Activated T-helper 1 cell treated with anti-CD3 and anti-CD28 coated beads, Interleukin-12 subunit alpha, Interleukin-12 subunit beta, Interleukin-2, Interleukin-4 antibody, amounts not matched to agents 30 ng/mL and 10 ng/mL and 1 ng/mL, durations not matched to agents 14 hours and 24 hours and 36 hours (primary cell): Measurements from ENCODE around the gene MAP3K10. TPM values are rescaled to one million over a fixed set of nuclear protein-coding genes. Genes with fewer than 3 reads are reported as not detected.
A peak's percentile ranks its signal among the peaks of the same experiment; 100 is the strongest.
"Not testable (repeated sequence)": the region's sequence is repeated elsewhere in the genome, so short reads cannot be mapped to it uniquely, and the experiment has no call there.

Source experiments
- DNase-seq: peaks from one replicate; pipeline ENCODE4 v3.0.0; 2021; ENCODE audit warnings: low spot score
- H3K27ac Mint-ChIP-seq: one replicate; pipeline ENCODE4 v1.8.0; 2021; ENCODE audit warnings: mild to moderate bottlenecking, mixed read lengths
- H3K27me3 Mint-ChIP-seq: one replicate; pipeline ENCODE4 v1.8.0; 2022; ENCODE audit warnings: mild to moderate bottlenecking, moderate library complexity, mixed read lengths; ENCODE audit not compliant: insufficient read depth
- H3K36me3 Mint-ChIP-seq: one replicate; pipeline ENCODE4 v1.8.0; 2021; ENCODE audit warnings: low read depth, mixed read lengths
- H3K4me1 Mint-ChIP-seq: one replicate; pipeline ENCODE4 v1.8.0; 2021; ENCODE audit warnings: low read depth, mixed read lengths
- H3K4me3 Mint-ChIP-seq: one replicate; pipeline ENCODE4 v1.8.0; 2021; ENCODE audit warnings: mild to moderate bottlenecking, moderate library complexity, mixed read lengths
- H3K9me3 Mint-ChIP-seq: one replicate; pipeline ENCODE4 v1.8.0; 2021; ENCODE audit warnings: mixed read lengths
- intact Hi-C: fragments of 100-400 bp; cut with micrococcal nuclease; formaldehyde crosslinking; loops from one replicate; pipeline ENCODE4 v1.15.1; 2024
- total RNA-seq: library from RNA; stranded (reverse); gene quantifications from 2 replicates; pipeline ENCODE4 v1.2.3, GENCODE V29; 2022

MAP3K10 gene
- total RNA-seq, 1 donor from 2014 or later = 19.8 TPM

DNA sequence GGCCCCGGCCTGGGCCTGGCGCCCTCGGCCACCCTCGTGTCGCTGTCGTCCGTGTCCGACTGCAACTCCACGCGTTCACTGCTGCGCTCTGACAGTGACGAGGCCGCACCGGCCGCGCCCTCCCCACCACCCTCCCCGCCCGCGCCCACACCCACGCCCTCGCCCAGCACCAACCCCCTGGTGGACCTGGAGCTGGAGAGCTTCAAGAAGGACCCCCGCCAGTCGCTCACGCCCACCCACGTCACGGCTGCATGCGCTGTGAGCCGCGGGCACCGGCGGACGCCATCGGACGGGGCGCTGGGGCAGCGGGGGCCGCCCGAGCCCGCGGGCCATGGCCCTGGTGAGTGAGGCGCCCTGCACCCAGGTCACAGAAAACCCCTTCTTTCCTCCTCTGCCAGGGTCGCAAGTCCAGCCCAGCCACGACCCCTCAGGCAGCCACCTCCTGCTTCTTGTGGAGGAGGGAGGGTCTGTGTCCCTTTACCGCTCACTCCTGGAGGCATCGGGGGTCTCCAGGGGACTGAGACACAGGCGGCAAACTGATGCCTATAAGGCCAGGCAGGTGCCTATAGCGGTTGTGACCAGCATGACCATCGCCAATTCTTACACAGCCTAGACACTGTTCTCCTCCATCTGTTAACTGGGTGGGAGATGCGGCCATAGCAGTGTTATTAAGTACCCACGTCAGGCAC is 22.8 kb downstream of the MAP3K10 start:
- H3K36me3 Mint-ChIP-seq = peaks cover 2% of the 10 kb centered on the region
- H3K9me3 Mint-ChIP-seq = no peaks in the 10 kb centered on the region
- DNase-seq = no peak
- H3K4me1 Mint-ChIP-seq = peaks cover 9% of the 10 kb centered on the region
- intact Hi-C loops = no loop called here
- no peak overlapping the region for H3K27ac Mint-ChIP-seq
- H3K27me3 Mint-ChIP-seq = peaks cover 14% of the 10 kb centered on the region
- H3K4me3 Mint-ChIP-seq = no peak overlapping the region

DNA sequence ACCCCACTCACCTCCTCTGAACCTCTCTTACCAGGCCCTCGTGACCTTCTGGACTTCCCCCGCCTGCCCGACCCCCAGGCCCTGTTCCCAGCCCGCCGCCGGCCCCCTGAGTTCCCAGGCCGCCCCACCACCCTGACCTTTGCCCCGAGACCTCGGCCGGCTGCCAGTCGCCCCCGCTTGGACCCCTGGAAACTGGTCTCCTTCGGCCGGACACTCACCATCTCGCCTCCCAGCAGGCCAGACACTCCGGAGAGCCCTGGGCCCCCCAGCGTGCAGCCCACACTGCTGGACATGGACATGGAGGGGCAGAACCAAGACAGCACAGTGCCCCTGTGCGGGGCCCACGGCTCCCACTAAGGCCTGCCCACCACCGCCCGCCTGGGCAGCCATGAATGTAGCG is 23.7 kb downstream of the MAP3K10 start:
- H3K4me1 Mint-ChIP-seq = peaks cover 9% of the 10 kb centered on the region
- H3K27me3 Mint-ChIP-seq = peaks cover 23% of the 10 kb centered on the region
- no peak overlapping the region for H3K27ac Mint-ChIP-seq
- no peaks in the 10 kb centered on the region for H3K9me3 Mint-ChIP-seq
- no peaks in the 10 kb centered on the region for H3K36me3 Mint-ChIP-seq
- H3K4me3 Mint-ChIP-seq = no peak overlapping the region
- intact Hi-C loops = no loop called here
- no peak for DNase-seq

DNA sequence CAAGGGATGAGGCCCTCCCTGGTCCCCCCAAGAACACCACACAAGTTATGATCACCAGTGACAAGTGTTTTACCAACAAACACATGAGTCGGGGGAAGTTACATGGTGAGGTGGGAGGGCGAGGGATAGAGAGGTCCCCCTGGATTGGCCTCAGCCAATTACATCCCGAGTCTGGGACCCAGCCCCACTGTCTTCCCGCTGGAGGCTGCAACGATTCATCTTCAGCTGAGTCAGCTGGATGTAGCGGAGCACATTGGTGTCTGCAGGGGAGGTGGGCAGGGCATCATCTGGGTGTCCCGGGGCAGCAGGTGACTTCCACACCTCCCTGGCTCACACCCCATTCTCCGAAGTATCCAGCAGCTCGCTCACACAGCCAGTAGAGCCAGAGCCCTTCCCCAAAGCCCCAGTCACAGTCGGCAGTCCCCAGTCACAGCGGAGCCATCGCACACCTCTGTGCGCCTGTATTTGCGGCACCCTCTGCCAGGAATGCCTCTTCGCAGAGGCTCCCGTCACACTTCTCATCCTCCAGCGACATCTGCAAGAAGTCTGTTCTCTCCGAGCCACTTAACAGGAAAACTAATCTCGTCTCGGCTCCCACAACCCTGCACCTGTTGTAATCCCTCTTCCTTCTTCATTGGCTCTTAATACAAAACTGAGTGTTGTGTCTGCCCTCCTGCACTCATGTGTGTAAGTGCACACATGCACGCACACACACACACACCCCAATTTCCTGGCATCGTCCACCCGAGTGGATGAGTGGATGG is 25.0 kb downstream of the MAP3K10 start:
- Mint-ChIP-seq H3K27ac (peak overlapping the region; percentile 51), H3K36me3 (no peaks in the 10 kb centered on the region), H3K4me1 (peaks cover 9% of the 10 kb centered on the region), H3K27me3 (peaks cover 30% of the 10 kb centered on the region), H3K4me3 (peak overlapping the region; percentile 30), H3K9me3 (no peaks in the 10 kb centered on the region)
- no peak for DNase-seq
- intact Hi-C loops = no loop called here

DNA sequence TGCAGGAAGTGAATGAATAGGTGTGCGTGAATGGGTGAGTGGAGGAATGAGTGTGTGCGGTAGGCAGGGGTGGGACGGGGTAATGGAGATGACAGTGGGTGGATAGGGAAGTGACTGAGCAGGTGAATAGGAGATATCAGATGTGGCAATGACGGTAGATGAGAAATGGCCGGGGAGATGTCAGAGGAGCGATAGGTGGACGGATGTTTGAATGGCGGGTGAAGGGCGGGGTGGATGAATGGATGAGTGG is 25.5 kb downstream of the MAP3K10 start:
- Mint-ChIP-seq H3K27me3 (peaks cover 33% of the 10 kb centered on the region), H3K27ac (peak overlapping the region; percentile 51), H3K36me3 (no peaks in the 10 kb centered on the region), H3K4me1 (peaks cover 10% of the 10 kb centered on the region), H3K9me3 (no peaks in the 10 kb centered on the region), H3K4me3 (no peak overlapping the region)
- DNase-seq = no peak
- intact Hi-C loops = no loop called here

DNA sequence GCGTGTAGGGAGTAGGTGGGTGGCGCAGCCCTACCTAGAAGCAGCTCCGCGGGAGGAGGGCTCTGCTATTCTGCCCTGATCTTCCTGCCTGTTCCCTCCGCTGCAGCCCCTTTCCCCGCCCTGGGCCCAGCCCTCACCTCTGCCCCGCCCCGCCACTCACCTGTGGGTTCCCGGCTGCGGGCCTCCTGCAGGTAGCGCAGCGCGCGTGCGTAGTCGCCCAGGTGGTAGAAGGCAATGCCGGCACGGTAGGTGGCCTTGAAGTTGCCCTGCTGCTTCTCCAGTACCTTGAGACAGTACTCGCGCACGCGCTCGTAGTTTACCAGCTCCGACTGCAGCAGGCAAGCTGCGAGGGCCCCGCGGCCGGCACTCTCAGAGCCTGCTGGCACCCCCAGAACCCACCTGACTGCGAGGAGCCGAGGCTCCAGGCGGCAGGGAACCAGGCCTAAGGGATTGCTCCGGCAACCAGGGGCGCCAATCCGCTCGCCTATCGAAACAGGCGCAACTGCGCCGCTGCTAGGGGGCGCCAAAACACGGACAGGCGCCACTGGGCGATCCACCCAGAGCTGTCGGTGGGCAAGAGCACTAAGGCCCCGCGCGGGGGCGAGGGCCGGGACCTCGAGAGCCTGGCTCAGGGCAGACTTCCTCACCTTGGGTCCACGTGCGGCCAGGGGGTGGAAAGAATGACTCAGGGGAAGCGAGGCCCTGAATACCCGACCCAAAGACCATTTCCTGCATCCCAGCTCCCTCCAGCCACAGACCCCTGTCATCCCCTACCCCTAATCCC is 26.0 kb downstream of the MAP3K10 start:
- intact Hi-C loops = no loop called here
- H3K27me3 Mint-ChIP-seq = peaks cover 37% of the 10 kb centered on the region
- H3K4me3 Mint-ChIP-seq = no peak overlapping the region
- H3K27ac Mint-ChIP-seq = no peak overlapping the region
- H3K4me1 Mint-ChIP-seq = peaks cover 15% of the 10 kb centered on the region
- peaks cover 4% of the 10 kb centered on the region for H3K9me3 Mint-ChIP-seq
- H3K36me3 Mint-ChIP-seq = peaks cover 3% of the 10 kb centered on the region
- no peak for DNase-seq

DNA sequence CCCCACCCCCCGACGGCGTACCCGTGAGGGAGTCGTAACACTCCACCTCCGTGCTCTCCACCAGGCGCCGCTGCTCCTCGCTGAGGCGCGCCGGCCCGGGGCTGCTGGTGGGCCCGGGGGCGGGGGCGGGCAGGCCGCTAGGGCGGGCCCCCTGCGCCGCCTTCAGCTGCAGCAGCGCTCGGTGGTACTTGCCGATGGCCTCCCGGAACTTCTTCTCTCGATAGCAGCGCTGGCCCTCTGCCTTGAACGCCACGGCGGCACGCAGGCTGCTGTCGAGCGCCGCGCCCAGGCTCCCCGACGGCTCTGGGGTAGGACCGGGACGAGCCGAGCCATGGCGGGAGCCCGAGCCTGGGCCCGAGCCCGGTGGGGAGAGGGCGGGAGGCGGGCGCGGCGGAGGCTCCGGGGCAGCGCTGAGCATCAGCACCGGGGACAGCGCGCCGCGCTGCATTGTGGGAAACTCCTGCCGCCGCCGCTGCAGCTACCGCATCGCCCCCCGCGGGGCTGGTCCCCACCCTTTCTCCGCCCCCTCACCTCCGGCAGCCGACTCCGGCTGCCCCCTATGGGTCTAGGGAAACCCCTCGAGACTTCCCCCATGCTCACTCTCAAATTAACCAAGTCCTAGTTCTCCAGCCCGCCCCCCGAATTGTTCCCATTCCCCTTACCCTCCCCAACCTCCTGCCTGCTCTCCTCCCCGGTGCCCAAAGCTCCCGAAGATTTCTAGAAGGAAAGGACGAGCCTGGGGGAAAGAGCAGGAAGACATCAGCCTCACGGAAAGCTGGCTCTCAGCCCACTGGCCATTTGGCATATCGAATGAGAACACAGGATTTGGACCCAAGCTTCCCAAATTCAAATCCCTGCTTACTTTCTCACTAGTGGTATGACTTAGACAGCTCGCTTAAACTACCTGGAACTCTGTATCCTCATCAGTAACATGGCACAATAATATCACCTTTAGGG is 27.0 kb downstream of the MAP3K10 start, which contains the start of gene TTC9B:
TSS of gene TTC9B (minus strand) at position 451 of the 957 bp plus-strand sequence. CDS start at position 448, 3 bp downstream.
- H3K27ac Mint-ChIP-seq = no peak within 1 kb of the TSS
- H3K27me3 Mint-ChIP-seq = peaks cover 37% of the 10 kb centered on the region
- H3K36me3 Mint-ChIP-seq = peaks cover 3% of the 10 kb centered on the region
- H3K4me3 Mint-ChIP-seq = no peak within 1 kb of the TSS
- H3K4me1 Mint-ChIP-seq = peaks cover 16% of the 10 kb centered on the region
- intact Hi-C loops = loop anchor here (1.0 kb wide), 1 partner anchor 27 kb away; the partner anchor contains the start of gene MAP3K10
- peaks cover 4% of the 10 kb centered on the region for H3K9me3 Mint-ChIP-seq
- peak; percentile 44 for DNase-seq

DNA sequence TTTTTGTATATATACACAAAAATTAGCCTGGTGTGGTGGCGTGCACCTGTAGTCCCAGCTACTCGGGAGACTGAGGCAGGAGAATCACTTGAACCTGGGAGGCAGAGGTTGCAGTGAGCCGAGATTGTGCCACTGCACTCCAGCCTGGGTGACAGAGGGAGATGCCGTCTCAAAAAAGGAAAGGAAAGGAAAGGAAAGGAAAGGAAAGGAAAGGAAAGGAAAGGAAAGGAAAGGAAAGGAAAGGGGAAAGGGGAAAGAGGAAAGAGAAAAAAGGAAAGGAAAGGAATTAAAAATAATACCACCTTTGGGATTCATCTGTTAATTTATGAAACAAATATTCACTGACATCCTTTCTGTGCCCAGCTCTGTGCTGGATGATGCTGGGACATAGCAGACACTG is 27.8 kb downstream of the MAP3K10 start:
- H3K4me3 Mint-ChIP-seq, DNase-seq, H3K9me3 Mint-ChIP-seq, H3K36me3 Mint-ChIP-seq, intact Hi-C loops, H3K27ac Mint-ChIP-seq: not testable (repeated sequence)
- Mint-ChIP-seq H3K4me1 (peaks cover 16% of the 10 kb centered on the region), H3K27me3 (peaks cover 42% of the 10 kb centered on the region)

DNA sequence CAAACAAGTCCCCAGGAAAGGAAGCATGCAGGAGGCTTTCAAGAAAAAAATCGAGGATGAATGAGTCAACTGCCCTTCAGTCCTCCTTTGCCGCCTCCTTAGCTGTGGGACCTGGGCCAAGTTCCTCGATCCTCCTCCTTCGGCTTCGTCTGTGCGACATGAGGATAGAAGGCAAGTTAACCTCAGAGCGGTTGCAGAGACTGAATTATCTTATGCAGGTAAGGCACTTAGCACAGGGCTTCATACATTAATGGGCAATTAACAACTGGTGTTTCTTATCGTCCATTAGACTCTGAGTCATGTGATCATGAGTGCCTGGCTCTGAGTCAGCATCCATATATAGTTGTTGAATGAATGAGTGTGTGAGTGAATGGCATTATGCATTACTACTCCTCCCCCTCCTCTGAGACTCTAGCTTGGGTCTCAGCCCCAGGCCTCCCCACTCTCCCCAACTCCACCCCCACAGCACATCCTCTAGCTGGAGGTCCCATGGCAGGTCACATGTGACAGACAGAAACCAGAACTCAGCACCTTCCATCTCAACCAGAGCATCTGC is 28.6 kb downstream of the MAP3K10 start:
- no peak for DNase-seq
- intact Hi-C loops = loop anchor here (5.0 kb wide), 1 partner anchor 127 kb away; the partner anchor contains the start of gene ZNF780A
- Mint-ChIP-seq H3K9me3 (peaks cover 4% of the 10 kb centered on the region), H3K4me3 (no peak overlapping the region), H3K27ac (no peak overlapping the region), H3K4me1 (peaks cover 16% of the 10 kb centered on the region), H3K27me3 (peaks cover 47% of the 10 kb centered on the region), H3K36me3 (peaks cover 3% of the 10 kb centered on the region)

DNA sequence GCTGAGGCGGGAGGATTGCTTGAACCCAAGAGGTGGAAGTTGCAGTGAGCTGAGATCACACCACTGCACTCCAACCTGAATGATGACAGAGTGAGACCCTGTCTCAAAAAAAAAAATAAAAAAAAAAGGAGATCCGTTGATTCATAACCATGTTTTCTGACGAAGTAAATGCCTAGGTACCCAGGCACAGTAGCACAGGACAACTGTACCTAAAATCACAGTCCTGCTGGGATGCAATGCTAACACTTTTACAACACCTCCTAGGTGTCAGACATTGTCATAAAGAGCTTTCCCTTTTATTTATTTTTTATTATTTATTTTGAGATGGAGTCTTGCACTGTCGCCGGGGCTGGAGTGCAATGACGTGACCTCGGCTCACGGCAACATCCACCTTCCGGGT is 29.4 kb downstream of the MAP3K10 start:
- Mint-ChIP-seq H3K9me3 (peaks cover 4% of the 10 kb centered on the region), H3K4me1 (peaks cover 18% of the 10 kb centered on the region), H3K36me3 (peaks cover 3% of the 10 kb centered on the region), H3K4me3 (no peak overlapping the region), H3K27me3 (peaks cover 56% of the 10 kb centered on the region), H3K27ac (no peak overlapping the region)
- DNase-seq = no peak
- intact Hi-C loops = loop anchor here (5.0 kb wide), 1 partner anchor 128 kb away; the partner anchor contains the start of gene ZNF780A

DNA sequence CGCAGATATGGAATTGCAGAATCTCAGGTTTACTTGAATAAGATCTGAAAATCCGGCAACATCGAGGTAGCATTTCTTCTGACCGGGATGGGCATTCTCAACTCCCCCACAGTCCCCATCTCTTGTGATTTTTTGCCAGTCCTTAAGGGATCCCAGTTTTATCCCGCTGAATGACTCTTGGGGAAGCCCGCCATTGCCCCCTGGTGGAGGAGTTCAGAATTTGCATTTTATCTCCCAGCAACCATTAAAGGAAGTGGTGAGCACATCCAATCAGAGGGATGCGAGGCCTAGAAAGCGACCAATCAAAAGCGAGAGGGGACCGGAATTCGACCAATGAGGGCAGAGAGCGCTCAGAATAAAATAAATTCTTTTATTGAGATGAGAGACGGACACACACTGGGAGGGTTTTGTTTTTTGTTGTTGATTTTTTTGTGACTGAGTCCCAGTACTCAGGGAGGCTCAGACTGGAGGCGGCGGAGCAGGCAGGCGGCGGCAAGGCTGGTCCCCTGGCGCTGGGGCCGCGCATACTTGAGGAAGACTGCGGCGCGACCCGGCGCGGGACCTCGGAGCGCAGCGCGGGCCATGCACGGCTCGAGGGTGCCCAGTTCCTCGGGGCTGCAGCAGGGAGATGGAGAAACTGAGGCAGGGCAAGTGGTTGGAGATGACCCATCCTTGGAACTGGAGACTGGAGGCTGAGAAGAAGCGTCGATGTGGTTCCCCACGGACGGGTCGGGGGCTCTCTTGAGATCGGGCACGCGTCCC is 30.8 kb downstream of the MAP3K10 start:
- Mint-ChIP-seq H3K4me3 (no peak overlapping the region), H3K4me1 (peaks cover 13% of the 10 kb centered on the region), H3K9me3 (peaks cover 4% of the 10 kb centered on the region), H3K27me3 (peaks cover 58% of the 10 kb centered on the region), H3K27ac (peak overlapping the region; percentile 76), H3K36me3 (peaks cover 3% of the 10 kb centered on the region)
- peak; percentile 69 for DNase-seq
- intact Hi-C loops = loop anchor here (1.0 to 5.0 kb wide), 5 partner anchors 31 to 429 kb away; partner anchors contain the start of genes MAP3K10 and ZNF780A

DNA sequence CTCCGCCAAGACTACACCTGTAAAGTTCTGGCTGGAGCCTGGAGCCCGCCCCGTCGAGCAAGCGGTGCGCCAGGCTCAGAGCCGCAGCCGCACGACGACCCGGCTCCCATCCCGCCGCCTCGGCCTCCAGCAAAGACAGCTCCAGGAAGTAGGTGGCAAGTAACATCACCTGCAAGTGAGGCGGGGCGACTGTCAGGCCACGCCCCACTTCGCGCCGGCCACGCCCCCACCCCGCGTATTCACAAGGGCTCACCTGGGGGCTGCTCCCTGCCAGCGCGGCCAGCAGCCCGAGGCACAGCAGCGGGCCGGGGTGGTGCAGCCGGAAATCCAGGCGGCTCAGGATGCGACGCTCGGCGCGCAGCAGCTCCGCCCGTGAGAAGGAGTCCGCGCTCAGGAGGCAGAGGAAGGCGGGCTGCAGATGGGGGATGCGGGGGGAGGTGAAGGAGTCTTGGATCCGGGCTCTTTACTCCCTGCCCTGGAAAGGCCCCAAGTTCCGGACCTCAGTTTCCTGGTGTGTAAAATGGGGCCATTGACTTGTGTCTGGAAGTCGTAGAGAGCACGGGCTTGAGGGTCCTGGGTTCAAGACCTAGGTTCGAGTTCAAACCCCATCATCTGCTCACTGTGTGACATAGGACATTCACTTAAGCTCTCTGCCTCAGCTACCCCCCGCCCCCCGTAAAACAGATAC is 32.1 kb downstream of the MAP3K10 start:
- peaks cover 67% of the 10 kb centered on the region for H3K27me3 Mint-ChIP-seq
- DNase-seq = no peak
- H3K27ac Mint-ChIP-seq = no peak overlapping the region
- H3K36me3 Mint-ChIP-seq = peaks cover 4% of the 10 kb centered on the region
- peaks cover 4% of the 10 kb centered on the region for H3K9me3 Mint-ChIP-seq
- H3K4me3 Mint-ChIP-seq = no peak overlapping the region
- intact Hi-C loops = loop anchor here (5.0 kb wide), 1 partner anchor 131 kb away; the partner anchor contains the start of gene ZNF780A
- peaks cover 13% of the 10 kb centered on the region for H3K4me1 Mint-ChIP-seq
